HG02759 (cell line): ENCODE data around the gene WDR46.

Experiments used
- ATAC-seq: cut with Tn5 transposase; IDR thresholded peaks from one replicate; pipeline ENCODE4 v1.9.1; 2021; ENCODE audit warnings: mild to moderate bottlenecking, moderate library complexity; ENCODE audit not compliant: unreplicated experiment

The WDR46 gene

DNA sequence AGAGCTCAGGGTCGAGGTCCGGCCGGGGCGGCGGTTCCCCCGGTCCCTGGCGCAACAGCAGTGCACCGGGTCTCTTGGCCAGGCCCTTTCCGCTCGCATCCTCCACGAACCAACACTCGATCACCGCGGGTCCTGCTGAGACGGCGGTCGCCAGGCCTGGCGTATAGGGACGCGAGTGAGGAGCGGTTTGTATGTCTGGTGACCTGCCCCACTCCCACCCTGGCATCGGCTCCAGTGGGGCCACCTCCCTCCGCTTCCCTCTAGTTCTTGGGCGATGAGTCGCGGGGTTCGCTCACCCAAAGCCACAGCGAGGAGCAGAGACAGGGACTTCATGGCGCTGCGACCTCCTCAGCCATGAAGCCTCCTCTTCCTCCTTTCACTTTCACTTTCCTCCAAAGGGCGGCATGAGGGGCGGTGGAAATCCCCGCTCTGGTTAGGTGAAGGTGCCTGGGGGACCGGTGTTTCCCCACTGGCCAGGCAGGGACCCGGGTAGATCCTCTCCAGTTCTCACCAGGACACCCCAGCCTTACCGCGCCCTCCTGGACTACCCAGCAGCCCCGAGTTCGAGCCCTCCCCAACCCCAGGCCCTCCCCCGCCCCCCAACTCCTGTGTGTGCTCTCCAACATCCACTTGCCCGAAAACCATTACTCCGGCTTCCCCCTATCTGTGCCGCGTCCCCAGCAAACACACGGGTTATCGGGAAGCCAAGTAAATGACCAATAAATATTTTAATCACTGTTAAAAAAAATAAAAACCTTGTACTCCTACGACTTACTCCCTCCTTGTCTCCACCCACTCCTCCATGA is 24.9 kb upstream of the WDR46 start, which contains the start of gene TAPBP:
Gene TAPBP (minus strand): TSS at position 370 of the 806 bp plus-strand sequence. CDS start 37 bp downstream, at position 333.
- ATAC-seq, result peak; percentile 45

GRCh38 chr6:33313105-33313708 is 24.2 kb upstream of the WDR46 start:
- no peak for ATAC-seq

DNA sequence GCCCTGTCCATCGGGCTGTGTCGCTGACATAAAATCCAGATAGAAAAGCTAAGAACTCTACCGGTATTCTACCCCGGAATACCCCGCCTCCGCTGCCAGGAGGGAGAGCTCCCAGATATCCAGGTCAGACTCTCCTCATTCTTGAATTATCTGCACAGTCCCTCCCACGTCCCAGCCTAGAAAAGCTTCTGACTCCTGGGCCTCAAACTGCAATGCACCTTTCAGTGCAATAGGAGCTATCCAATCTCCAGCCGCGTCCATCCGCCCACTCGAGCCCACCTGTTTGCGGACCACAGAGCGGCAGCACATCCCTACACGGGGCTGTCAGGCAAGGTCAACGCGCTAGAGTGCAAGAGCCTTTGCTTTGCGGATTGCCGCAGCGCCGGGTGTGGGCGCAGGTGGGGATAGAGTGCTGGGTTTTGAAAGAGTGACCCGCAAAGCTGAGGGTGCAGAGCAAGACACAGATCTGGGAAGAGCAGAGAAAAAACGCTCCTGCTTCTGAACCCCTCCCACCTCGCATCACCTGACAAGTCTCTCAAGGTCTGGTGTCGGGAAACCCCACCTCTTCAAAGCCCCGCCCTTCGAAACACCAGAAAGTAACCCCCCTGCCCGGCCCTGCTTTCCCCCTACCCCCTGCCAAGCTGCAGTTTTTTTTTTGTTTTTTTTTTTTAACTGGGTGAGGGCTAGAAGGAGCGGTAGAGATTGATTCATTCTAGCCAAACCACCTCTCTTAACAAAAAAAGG is 23.5 kb upstream of the WDR46 start:
- ATAC-seq, result peak; percentile 28

GRCh38 chr6:33306356-33306755 is 17.3 kb upstream of the WDR46 start:
- ATAC-seq, result no peak

DNA sequence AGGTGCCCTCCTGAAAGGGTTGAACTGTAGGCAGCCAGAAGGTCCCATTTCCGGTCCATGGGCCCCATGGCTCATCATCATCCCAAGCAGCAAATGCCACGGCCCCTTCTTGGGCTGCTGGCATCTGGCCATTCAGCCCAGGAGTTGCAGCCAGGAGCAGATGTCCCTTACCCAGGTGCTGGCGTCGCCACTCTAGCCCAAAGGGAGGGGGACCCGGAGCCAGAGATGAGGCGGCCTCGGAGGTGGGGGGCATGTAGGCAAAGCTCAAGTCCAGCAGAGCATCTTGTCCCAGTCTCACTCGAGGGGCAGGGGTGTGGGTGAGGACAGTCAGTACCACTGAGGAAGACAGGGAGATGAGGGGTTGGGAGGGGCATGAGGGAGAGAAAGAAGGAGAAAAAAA is 16.0 kb upstream of the WDR46 start:
- ATAC-seq, result no peak

DNA sequence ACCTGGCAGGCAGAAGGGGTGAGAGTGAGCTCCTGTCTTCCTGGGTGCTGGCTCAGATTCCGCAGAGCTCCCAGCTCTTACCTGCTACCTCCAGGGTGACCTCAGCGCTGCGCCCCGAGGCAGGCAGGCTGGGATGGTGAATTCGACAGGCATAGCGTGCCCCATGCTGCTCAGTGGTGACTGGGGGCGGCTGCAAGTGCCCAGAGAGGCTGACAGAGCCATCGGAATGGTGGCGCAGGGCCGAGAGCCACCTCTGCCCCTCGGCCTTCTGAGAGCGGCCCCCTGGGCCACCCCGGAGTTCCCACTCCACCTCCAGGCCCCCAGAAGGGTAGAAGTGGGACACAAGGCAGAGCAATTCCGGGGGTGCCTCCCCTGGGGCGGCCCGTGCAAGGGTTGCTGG is 15.2 kb upstream of the WDR46 start:
- ATAC-seq, result no peak

DNA sequence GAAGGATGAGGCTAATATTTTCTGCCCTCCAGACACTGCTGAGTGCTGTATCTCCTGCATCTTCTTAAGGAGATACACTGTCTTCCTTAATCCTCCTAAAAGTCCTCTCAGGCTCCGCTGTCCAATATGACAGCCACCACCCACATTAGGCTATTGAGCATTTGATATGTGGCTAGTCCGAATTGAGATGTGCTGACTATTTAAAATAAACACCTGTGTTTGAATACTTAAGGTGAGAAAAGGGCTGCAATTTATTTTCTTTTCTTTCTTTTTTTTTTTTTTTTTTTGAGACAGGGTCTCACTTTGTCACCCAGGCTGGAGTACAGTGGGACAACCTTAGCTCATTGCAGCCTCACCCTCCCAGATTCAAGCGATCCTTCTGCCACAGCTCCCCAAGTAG is 12.8 kb upstream of the WDR46 start:
- ATAC-seq, result no peak

- ATAC-seq, result peak; percentile 76
Observed at GRCh38 chr6:33299237-33299944, 10.4 kb upstream of the WDR46 start.

DNA sequence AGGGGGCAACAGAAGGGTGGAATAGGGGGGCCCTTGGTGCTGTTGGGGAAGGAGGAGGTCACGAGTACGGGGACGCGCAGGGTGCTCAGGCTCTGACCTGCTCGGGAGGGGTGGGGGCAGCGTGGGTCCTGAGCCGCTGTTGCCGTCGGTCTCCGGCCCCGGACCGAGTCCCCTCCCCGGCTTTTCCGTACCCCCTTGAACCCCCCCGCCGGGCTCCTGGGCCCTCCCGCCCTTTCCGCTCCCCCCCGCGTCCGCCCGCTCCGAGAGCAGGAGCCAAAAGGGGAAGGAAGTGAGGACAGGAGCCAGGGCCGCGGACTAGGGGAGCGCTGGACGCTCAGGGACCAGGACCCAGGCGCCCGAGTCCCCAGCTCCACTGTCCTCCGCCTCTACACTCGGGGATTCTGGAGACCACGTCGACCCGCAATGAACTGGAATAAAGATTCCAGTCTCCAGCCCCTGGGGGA is 9.8 kb upstream of the WDR46 start, which contains the start of gene RGL2:
Gene RGL2 (minus strand): TSS at position 170 of the 464 bp plus-strand sequence. CDS start 332 bp downstream, outside the sequence.
- ATAC-seq, result peak; percentile 31

DNA sequence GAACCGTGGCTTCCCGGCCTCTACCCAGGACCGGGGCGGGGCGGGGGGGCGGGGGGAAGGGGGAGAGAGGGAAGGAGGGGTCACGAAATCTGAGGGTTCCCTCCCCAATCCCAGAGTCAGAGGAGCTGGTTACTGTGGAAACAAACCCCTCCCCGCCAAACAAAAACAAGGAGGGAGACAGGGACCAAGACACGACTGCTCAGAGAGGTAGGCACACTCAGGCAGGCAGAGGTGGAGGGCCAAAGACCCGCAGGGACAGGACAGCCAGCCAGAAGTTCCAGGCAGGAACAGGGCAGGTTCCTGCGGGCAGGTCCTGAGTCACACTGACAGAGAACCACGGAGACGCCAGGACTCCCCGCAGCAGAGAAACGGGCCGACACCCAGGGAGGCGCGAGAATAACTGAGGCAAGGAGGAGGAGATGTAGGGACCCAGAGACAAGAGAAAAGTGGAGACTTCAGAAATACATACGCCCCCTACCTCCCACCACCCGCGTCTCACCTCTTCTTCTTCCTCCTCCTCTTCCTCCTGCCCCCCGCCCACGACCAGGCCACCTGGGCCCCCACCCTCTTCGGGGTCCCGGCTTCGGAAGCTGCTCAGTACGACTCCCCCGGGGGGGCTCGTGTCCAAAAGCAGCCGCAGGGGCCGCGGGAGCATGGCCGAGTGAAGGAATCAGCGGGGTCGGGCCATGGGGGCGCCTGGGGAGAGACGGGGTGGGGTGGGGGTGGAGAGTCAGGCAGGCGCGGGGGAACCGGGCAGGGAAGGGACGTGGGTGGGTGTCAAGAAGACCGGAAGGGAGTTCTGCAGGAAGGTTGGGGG is 9.1 kb upstream of the WDR46 start:
- ATAC-seq, result no peak

- ATAC-seq, result no peak
Observed at GRCh38 chr6:33297406-33297955, 8.4 kb upstream of the WDR46 start.

DNA sequence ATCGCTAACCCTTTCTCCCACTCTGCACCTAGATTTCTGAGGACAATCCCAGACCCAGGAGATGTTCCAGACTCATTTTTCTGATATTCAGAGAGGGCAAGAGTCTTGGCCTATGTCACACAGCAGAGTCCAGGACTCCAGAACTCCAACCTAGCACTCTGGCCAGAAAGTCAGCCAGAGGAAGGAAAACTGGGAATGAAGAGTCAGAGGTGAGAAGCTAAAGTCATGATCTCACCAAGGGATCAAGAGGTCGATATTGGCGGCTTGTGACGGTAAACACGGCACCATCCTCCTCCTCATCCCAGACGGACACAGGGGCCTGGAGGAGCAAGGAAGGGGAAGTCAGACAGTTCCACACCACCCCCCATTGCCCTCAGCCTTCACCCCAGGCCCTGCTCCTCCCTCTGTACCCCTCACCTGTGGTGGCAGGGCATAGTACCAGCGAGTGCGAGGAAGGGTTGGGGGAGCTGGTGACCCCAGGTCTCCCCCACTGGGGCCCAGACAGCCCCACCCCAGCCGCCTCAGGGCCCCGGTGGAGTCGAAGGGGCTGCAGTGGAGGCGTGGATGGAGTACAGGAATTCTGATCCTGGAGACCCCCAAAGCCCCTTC is 7.9 kb upstream of the WDR46 start:
- ATAC-seq, result no peak

GRCh38 chr6:33295621-33296369 is 6.8 kb upstream of the WDR46 start:
- ATAC-seq, result no peak

- no peak for ATAC-seq
Observed at GRCh38 chr6:33294086-33294823, 5.2 kb upstream of the WDR46 start.

- no peak for ATAC-seq
Observed at GRCh38 chr6:33292996-33293682, 4.1 kb upstream of the WDR46 start.

GRCh38 chr6:33290459-33290858 is 1.4 kb upstream of the WDR46 start:
- no peak for ATAC-seq

DNA sequence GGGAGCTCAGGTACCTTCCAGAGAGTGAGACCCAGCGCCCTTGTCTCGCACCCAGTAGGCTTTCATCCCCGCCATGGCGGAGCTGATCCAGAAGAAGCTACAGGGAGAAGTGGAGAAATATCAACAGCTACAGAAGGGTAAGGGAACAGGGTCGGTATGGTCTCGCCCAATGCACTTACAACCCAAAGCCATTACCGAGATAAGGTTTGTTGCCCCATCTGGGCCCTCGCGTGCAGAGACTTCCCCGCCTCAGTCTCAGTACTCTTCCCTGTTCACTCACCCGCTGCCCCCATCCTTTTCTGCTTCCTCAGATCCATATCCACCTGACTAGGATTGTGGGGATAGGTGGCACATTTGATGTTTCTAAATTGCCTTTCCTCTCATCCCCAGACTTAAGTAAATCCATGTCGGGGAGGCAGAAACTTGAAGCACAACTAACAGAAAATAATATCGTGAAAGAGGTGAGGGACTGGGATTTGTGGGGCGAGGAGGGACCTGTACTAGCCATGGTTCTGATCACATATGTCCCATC is 811 bp upstream of the WDR46 start:
- peak; percentile 14 for ATAC-seq
